SK-N-SH treated with all-trans-retinoic acid at 6 μM for 48 hours (cell line): ENCODE data around the gene PKD1.

Experiments
- ATAC-seq: fragments of 200-7000 bp; cut with Tn5 transposase; 3 replicates; pipeline ENCODE4 v1.9.1; 2020; ENCODE audit warnings: mild to moderate bottlenecking, moderate library complexity
- ARNTL ChIP-seq: fragments of 450-650 bp; formaldehyde crosslinking; IDR thresholded peaks from 2 replicates; pipeline ENCODE4 v1.5.0; 2020; ENCODE audit warnings: low read depth, mild to moderate bottlenecking, moderate library complexity, borderline replicate concordance
- BACH2 ChIP-seq: fragments of 250-450 bp; sonication (Bioruptor Pico); IDR thresholded peaks from 2 replicates; pipeline ENCODE4 v1.9.0; 2021; ENCODE audit warnings: mild to moderate bottlenecking, borderline replicate concordance
- CREB5 ChIP-seq: fragments of 250-450 bp; sonication (Bioruptor Pico); IDR thresholded peaks from 2 replicates; pipeline ENCODE4 v1.5.1; 2020; ENCODE audit warnings: low read depth, mild to moderate bottlenecking, moderate library complexity
- CSDC2 ChIP-seq: fragments of 250-450 bp; sonication (Bioruptor Pico); IDR thresholded peaks from 2 replicates; pipeline ENCODE4 v1.5.0; 2020; ENCODE audit warnings: mild to moderate bottlenecking, moderate library complexity
- CSRNP3 ChIP-seq: fragments of 250-450 bp; sonication (Bioruptor Pico); IDR thresholded peaks from 2 replicates; pipeline ENCODE4 v1.5.1; 2021; ENCODE audit warnings: mild to moderate bottlenecking, moderate library complexity
- GLIS3 ChIP-seq: fragments of 250-450 bp; sonication (Bioruptor Pico); IDR thresholded peaks from 2 replicates; pipeline ENCODE4 v1.5.0; 2020; ENCODE audit warnings: mild to moderate bottlenecking, moderate library complexity
- ISL1 ChIP-seq: fragments of 250-450 bp; sonication (Bioruptor Pico); IDR thresholded peaks from 2 replicates; pipeline ENCODE4 v2.1.2; 2022; ENCODE audit warnings: mild to moderate bottlenecking, moderate library complexity
- OSR1 ChIP-seq: fragments of 250-450 bp; sonication (Bioruptor Pico); IDR thresholded peaks from 2 replicates; pipeline ENCODE4 v1.8.0; 2022; ENCODE audit warnings: moderate library complexity, mild to moderate bottlenecking, inconsistent platforms
- PATZ1 ChIP-seq: fragments of 250-450 bp; sonication (Bioruptor Pico); IDR thresholded peaks from 2 replicates; pipeline ENCODE4 v1.8.0; 2020; ENCODE audit warnings: mild to moderate bottlenecking, moderate library complexity, borderline replicate concordance
- POU6F1 ChIP-seq: fragments of 250-450 bp; sonication (Bioruptor Pico); IDR thresholded peaks from 2 replicates; pipeline ENCODE4 v1.8.0; 2021; ENCODE audit warnings: low read depth, mild to moderate bottlenecking, moderate library complexity, borderline replicate concordance
- PPARA ChIP-seq: fragments of 250-450 bp; sonication (Bioruptor Pico); IDR thresholded peaks from 2 replicates; pipeline ENCODE4 v1.5.0; 2020; ENCODE audit warnings: mild to moderate bottlenecking, borderline replicate concordance
- RARB ChIP-seq: fragments of 250-450 bp; sonication (Bioruptor Pico); IDR thresholded peaks from 2 replicates; pipeline ENCODE4 v1.8.0; 2021; ENCODE audit warnings: mild to moderate bottlenecking, moderate library complexity
- SNAI2 ChIP-seq: fragments of 250-450 bp; sonication (Bioruptor Pico); IDR thresholded peaks from 2 replicates; pipeline ENCODE4 v1.5.0; 2020; ENCODE audit warnings: mild to moderate bottlenecking, moderate library complexity
- TCF4 ChIP-seq: fragments of 250-450 bp; sonication (Bioruptor Pico); IDR thresholded peaks from 2 replicates; pipeline ENCODE4 v1.8.0; 2021; ENCODE audit warnings: mild to moderate bottlenecking, moderate library complexity, borderline replicate concordance
- ZC3H10 ChIP-seq: fragments of 250-450 bp; sonication (Bioruptor Pico); IDR thresholded peaks from 2 replicates; pipeline ENCODE4 v1.5.1; 2021; ENCODE audit warnings: mild to moderate bottlenecking, moderate library complexity
- ZFP3 ChIP-seq: fragments of 250-450 bp; sonication (Bioruptor Pico); IDR thresholded peaks from 2 replicates; pipeline ENCODE4 v1.5.0; 2020; ENCODE audit warnings: mild to moderate bottlenecking, moderate library complexity
- ZFP30 ChIP-seq: fragments of 450-650 bp; formaldehyde crosslinking; IDR thresholded peaks from 2 replicates; pipeline ENCODE4 v1.5.0; 2022; ENCODE audit warnings: mild to moderate bottlenecking, moderate library complexity
- ZNF565 ChIP-seq: fragments of 450-650 bp; formaldehyde crosslinking; conservative IDR thresholded peaks from 2 replicates; pipeline ENCODE4 v1.5.0; 2020; ENCODE audit warnings: low read depth, mild to moderate bottlenecking, moderate library complexity
- ZNF8 ChIP-seq: fragments of 450-650 bp; formaldehyde crosslinking; IDR thresholded peaks from 2 replicates; pipeline ENCODE4 v1.5.0; 2020; ENCODE audit warnings: mild to moderate bottlenecking, moderate library complexity

The PKD1 gene

GRCh38 chr16:2178321-2179106 is 42.8 kb upstream of the PKD1 start:
- TF ChIP-seq ZFP30 (CRISPR knock-in tag) (no peak), PPARA (no peak), CSDC2 (CRISPR knock-in tag) (no peak), OSR1 (no peak), ZFP3 (CRISPR knock-in tag) (no peak), ARNTL (CRISPR knock-in tag) (no peak), SNAI2 (CRISPR knock-in tag) (no peak), RARB (no peak), BACH2 (CRISPR knock-in tag) (no peak), CSRNP3 (CRISPR knock-in tag) (no peak), PATZ1 (CRISPR knock-in tag) (no peak), ISL1 (CRISPR knock-in tag) (no peak)
- ATAC-seq = no peak

GRCh38 chr16:2177561-2177960 is 41.9 kb upstream of the PKD1 start:
- no peak for TF ChIP-seq GLIS3
- no peak for TF ChIP-seq OSR1
- no peak for TF ChIP-seq CREB5 (CRISPR knock-in tag)
- no peak for TF ChIP-seq SNAI2 (CRISPR knock-in tag)
- TF ChIP-seq ZFP3 (CRISPR knock-in tag) = no peak
- no peak for TF ChIP-seq ARNTL (CRISPR knock-in tag)
- TF ChIP-seq ZC3H10 (CRISPR knock-in tag) = no peak
- TF ChIP-seq PPARA = no peak
- no peak for TF ChIP-seq POU6F1
- no peak for TF ChIP-seq ISL1 (CRISPR knock-in tag)
- no peak for TF ChIP-seq PATZ1 (CRISPR knock-in tag)
- TF ChIP-seq CSRNP3 (CRISPR knock-in tag) = no peak
- no peak for TF ChIP-seq TCF4 (CRISPR knock-in tag)
- no peak for ATAC-seq

- no peak for ATAC-seq
- no peak for TF ChIP-seq OSR1
- no peak for TF ChIP-seq POU6F1
- TF ChIP-seq CREB5 (CRISPR knock-in tag) = no peak
- no peak for TF ChIP-seq GLIS3
- TF ChIP-seq ZNF8 (CRISPR knock-in tag) = no peak
- TF ChIP-seq ZFP3 (CRISPR knock-in tag) = no peak
- no peak for TF ChIP-seq PPARA
- TF ChIP-seq ZNF565 (CRISPR knock-in tag) = no peak
- TF ChIP-seq TCF4 (CRISPR knock-in tag) = no peak
- TF ChIP-seq ZFP30 (CRISPR knock-in tag) = no peak
- TF ChIP-seq, all 23 proteins: peak for 0
Observed at GRCh38 chr16:2177101-2177500, 41.4 kb upstream of the PKD1 start.
